Suprapubic skin (tissue), 4 donors: ENCODE measurements around the gene PRX.

Source experiments
- POLR2A ChIP-seq, 2 donors: fragments of 450-650 bp; IDR thresholded peaks; one replicate each; pipeline ENCODE4 v1.6.1; 2017; ENCODE audit warnings: antibody characterized with exemption in 2 of 2, mild to moderate bottlenecking in 2 of 2, moderate library complexity in 2 of 2
- POLR2AphosphoS5 ChIP-seq, 3 donors: sonication (generic); formaldehyde crosslinking; IDR thresholded peaks; one replicate each; pipeline ENCODE4 v1.6.1; 2017; ENCODE audit warnings: antibody characterized with exemption in 3 of 3
- TF ChIP-seq, protein P1 (sequence below), 2 donors: fragments of 200-600 bp in 1 of 2; fragments of 450-650 bp in 1 of 2; sonication (generic) in 1 of 2; IDR thresholded peaks; one replicate each; pipeline ENCODE4 v1.5.1; 2016 to 2019; ENCODE audit warnings: antibody characterized with exemption in 2 of 2, mild to moderate bottlenecking in 1 of 2, moderate library complexity in 1 of 2

DNA sequence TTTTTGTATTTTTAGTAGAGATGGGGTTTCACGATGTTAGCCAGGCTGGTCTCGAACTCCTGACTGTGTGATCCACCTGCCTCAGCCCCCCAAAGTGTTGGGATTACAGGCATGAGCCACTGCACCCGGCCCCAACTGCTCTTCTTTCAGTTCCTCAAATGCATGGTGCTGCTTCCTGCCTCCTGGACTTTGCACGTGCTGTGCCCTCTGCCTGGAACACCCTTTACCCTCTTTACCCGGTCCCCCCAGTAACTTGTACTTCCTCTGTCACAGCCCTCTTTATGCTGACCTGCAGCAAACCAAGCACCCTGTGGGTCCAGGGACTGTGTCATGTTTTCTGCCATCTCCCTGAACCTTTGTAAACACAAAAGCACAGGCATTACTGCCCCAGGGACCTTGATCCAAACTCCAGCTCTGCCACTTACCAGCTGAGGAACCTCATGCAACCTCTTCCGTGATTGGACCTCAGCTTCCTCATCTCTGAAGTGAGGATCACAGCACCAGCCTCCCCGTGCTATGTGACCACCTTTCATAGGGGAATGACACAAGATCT is 48.6 kb upstream of the PRX start:
- TF ChIP-seq, protein P1, sequence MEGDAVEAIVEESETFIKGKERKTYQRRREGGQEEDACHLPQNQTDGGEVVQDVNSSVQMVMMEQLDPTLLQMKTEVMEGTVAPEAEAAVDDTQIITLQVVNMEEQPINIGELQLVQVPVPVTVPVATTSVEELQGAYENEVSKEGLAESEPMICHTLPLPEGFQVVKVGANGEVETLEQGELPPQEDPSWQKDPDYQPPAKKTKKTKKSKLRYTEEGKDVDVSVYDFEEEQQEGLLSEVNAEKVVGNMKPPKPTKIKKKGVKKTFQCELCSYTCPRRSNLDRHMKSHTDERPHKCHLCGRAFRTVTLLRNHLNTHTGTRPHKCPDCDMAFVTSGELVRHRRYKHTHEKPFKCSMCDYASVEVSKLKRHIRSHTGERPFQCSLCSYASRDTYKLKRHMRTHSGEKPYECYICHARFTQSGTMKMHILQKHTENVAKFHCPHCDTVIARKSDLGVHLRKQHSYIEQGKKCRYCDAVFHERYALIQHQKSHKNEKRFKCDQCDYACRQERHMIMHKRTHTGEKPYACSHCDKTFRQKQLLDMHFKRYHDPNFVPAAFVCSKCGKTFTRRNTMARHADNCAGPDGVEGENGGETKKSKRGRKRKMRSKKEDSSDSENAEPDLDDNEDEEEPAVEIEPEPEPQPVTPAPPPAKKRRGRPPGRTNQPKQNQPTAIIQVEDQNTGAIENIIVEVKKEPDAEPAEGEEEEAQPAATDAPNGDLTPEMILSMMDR (IDR thresholded peaks at IDR 0.05) = no peak
- TF ChIP-seq POLR2A (IDR thresholded peaks at IDR 0.05) = no peak
- TF ChIP-seq POLR2AphosphoS5 (IDR thresholded peaks at IDR 0.05) = no peak
